ENCODE data around the gene KDM2A. TPM values are rescaled to one million over a fixed set of nuclear protein-coding genes. Genes with fewer than 3 reads are reported as not detected.

Gene KDM2A
- total RNA-seq, 1 donor from 2014 or later = 34.1 TPM

GRCh38 chr11:67291481-67292381, 172.7 kb downstream of the KDM2A start:
- TF ChIP-seq CTCF (conservative IDR thresholded peaks at IDR 0.05; ENCODE audit: low read depth, low read length) = no peak
- H3K4me3 ChIP-seq (ENCODE audit: low read depth, low read length) = no peak overlapping the region
- DNase-seq (ENCODE audit: low read depth) = no peak

- no peak for DNase-seq (ENCODE audit: low read depth)
- H3K4me3 ChIP-seq (ENCODE audit: low read depth, low read length) = no peak overlapping the region
- TF ChIP-seq CTCF (conservative IDR thresholded peaks at IDR 0.05; ENCODE audit: low read depth, low read length) = no peak
Measured at GRCh38 chr11:67292671-67293070, 173.6 kb downstream of the KDM2A start.

- no peak overlapping the region for H3K4me3 ChIP-seq (ENCODE audit: low read depth, low read length)
- TF ChIP-seq CTCF (conservative IDR thresholded peaks at IDR 0.05; ENCODE audit: low read depth, low read length) = no peak
- DNase-seq (ENCODE audit: low read depth) = no peak
Measured at GRCh38 chr11:67293090-67293489, 174.0 kb downstream of the KDM2A start.

- TF ChIP-seq CTCF (conservative IDR thresholded peaks at IDR 0.05; ENCODE audit: low read depth, low read length) = no peak
- DNase-seq (ENCODE audit: low read depth) = no peak
Measured at GRCh38 chr11:67295846-67296245, 176.8 kb downstream of the KDM2A start.

GRCh38 chr11:67298786-67299185, 179.7 kb downstream of the KDM2A start:
- no peak overlapping the region for H3K4me3 ChIP-seq (ENCODE audit: low read depth, low read length)
- no peak for DNase-seq (ENCODE audit: low read depth)
- TF ChIP-seq CTCF (conservative IDR thresholded peaks at IDR 0.05; ENCODE audit: low read depth, low read length) = no peak

More at GRCh38 chr11:67295846-67296245, 176.8 kb downstream of the KDM2A start:
- H3K4me3 ChIP-seq (ENCODE audit: low read depth, low read length) = no peak overlapping the region

GRCh38 chr11:67299471-67300191, 180.6 kb downstream of the KDM2A start:
- H3K4me3 ChIP-seq (ENCODE audit: low read depth, low read length) = no peak overlapping the region
- DNase-seq (ENCODE audit: low read depth) = no peak
- no peak for TF ChIP-seq CTCF (conservative IDR thresholded peaks at IDR 0.05; ENCODE audit: low read depth, low read length)
